Measurements from ENCODE around the gene PKD1L1.

- TF ChIP-seq POLR2A (IDR thresholded peaks at IDR 0.05): no peak
- no peak for TF ChIP-seq CTCF (IDR thresholded peaks at IDR 0.05)
These were observed 173.0 kb downstream of the PKD1L1 start for GRCh38 chr7:47775238-47775637.
